IMR-90 (cell line): ENCODE results near the gene ZNF276. TPM values are rescaled to one million over a fixed set of nuclear protein-coding genes. Genes with fewer than 3 reads are reported as not detected.

Experiments
- ATAC-seq: fragments of 200-7000 bp; cut with Tn5 transposase; 2 replicates; pipeline ENCODE4 v1.9.1; 2020; ENCODE audit warnings: low read depth, mild to moderate bottlenecking, moderate library complexity
- BruUV-seq: library from RNA; stranded (reverse); fragments of 400-500 nt; replicated peaks from 2 replicates; lab custom pipeline; 2021; lab: Mats Ljungman, UMichigan
- CTCF ChIA-PET: fragments of 300-600 bp; formaldehyde crosslinking; extraction: SDS; loops from one replicate; lab custom pipeline; 2021; ENCODE audit warnings: antibody characterized with exemption; lab: Yijun Ruan, JAX
- POLR2A ChIA-PET: fragments of 300-600 bp; sonication (Branson Sonifier 250); formaldehyde crosslinking; loops from one replicate; lab custom pipeline; 2022; ENCODE audit warnings: antibody characterized with exemption; ENCODE audit not compliant: unreplicated experiment; lab: Charles Lee
- DNase-seq: peaks from one replicate; pipeline ENCODE4 v3.0.0; 2013
- H2AFZ ChIP-seq: replicated peaks from 2 replicates; pipeline ENCODE3; 2013; ENCODE audit warnings: low read length, mild to moderate bottlenecking; ENCODE audit not compliant: poor library complexity
- H2AK5ac ChIP-seq: 2 replicates; pipeline ENCODE4 v1.6.1; 2013; ENCODE audit warnings: low read depth, low read length, inconsistent platforms
- H2AK9ac ChIP-seq: replicated peaks from 2 replicates; pipeline ENCODE3; 2013; ENCODE audit warnings: mild to moderate bottlenecking, low read depth, low read length, moderate library complexity; ENCODE audit not compliant: poor library complexity
- H2BK120ac ChIP-seq: 2 replicates; pipeline ENCODE4 v1.6.1; 2013; ENCODE audit warnings: low read depth, low read length, inconsistent platforms
- H2BK15ac ChIP-seq: 3 replicates; pipeline ENCODE4 v1.6.1; 2013; ENCODE audit warnings: low read depth, low read length, inconsistent platforms
- H2BK20ac ChIP-seq: 2 replicates; pipeline ENCODE4 v1.6.1; 2013; ENCODE audit warnings: low read depth, mild to moderate bottlenecking, inconsistent platforms, low read length, moderate library complexity
- H2BK5ac ChIP-seq: 2 replicates; pipeline ENCODE4 v1.6.1; 2013; ENCODE audit warnings: mild to moderate bottlenecking, low read depth, low read length, inconsistent platforms; ENCODE audit not compliant: poor library complexity, severe bottlenecking
- H3K14ac ChIP-seq: replicated peaks from 2 replicates; pipeline ENCODE4 v1.6.1; 2013; ENCODE audit warnings: low read depth, low read length, inconsistent platforms
- H3K18ac ChIP-seq: 2 replicates; pipeline ENCODE4 v1.6.1; 2013; ENCODE audit warnings: low read depth, low read length, control low read depth
- H3K23ac ChIP-seq: 2 replicates; pipeline ENCODE4 v1.6.1; 2013; ENCODE audit warnings: low read depth, low read length, inconsistent platforms
- H3K27ac ChIP-seq: 2 replicates; pipeline ENCODE4 v1.5.1; 2013; ENCODE audit warnings: mild to moderate bottlenecking, control low read depth, low read length; ENCODE audit not compliant: insufficient read depth
- H3K27me3 ChIP-seq: 2 replicates; pipeline ENCODE4 v1.6.1; 2013; ENCODE audit warnings: low read length; ENCODE audit not compliant: control insufficient read depth, insufficient read depth
- H3K36me3 ChIP-seq: 2 replicates; pipeline ENCODE4 v1.6.1; 2013; ENCODE audit warnings: low read length, mixed read lengths; ENCODE audit not compliant: control insufficient read depth, insufficient read depth
- H3K4ac ChIP-seq: 2 replicates; pipeline ENCODE4 v1.6.1; 2013; ENCODE audit warnings: low read depth, low read length, inconsistent platforms
- H3K4me1 ChIP-seq: 2 replicates; pipeline ENCODE4 v1.6.1; 2013; ENCODE audit warnings: low read length, mixed read lengths; ENCODE audit not compliant: control insufficient read depth, insufficient read depth
- H3K4me2 ChIP-seq: 2 replicates; pipeline ENCODE4 v1.6.1; 2013; ENCODE audit warnings: low read depth, mild to moderate bottlenecking, control low read depth, low read length, moderate library complexity
- H3K4me3 ChIP-seq: 2 replicates; pipeline ENCODE4 v1.5.1; 2013; ENCODE audit warnings: low read depth, mild to moderate bottlenecking, control low read depth, low read length, moderate library complexity; ENCODE audit not compliant: insufficient read depth
- H3K56ac ChIP-seq: 2 replicates; pipeline ENCODE4 v1.6.1; 2013; ENCODE audit warnings: low read length, inconsistent platforms; ENCODE audit not compliant: insufficient read depth; ENCODE audit errors: extremely low read depth
- H3K79me1 ChIP-seq, 2 experiments: 2 replicates each; pipeline ENCODE4 v1.6.1; 2013; ENCODE audit warnings: low read length in 2 of 2, inconsistent platforms in 1 of 2, low read depth in 1 of 2
- H3K9ac ChIP-seq: 2 replicates; pipeline ENCODE4 v1.6.1; 2013; ENCODE audit warnings: low read depth, low read length, control low read depth
- H3K9me1 ChIP-seq: 2 replicates; pipeline ENCODE4 v1.6.1; 2013; ENCODE audit warnings: low read length, inconsistent platforms; ENCODE audit not compliant: insufficient read depth
- H3K9me3 ChIP-seq: 2 replicates; pipeline ENCODE4 v1.6.1; 2013; ENCODE audit warnings: low read length; ENCODE audit not compliant: control insufficient read depth, insufficient read depth
- H4K20me1 ChIP-seq: 2 replicates; pipeline ENCODE4 v1.6.1; 2013; ENCODE audit warnings: low read length, inconsistent platforms; ENCODE audit not compliant: insufficient read depth
- H4K5ac ChIP-seq: 2 replicates; pipeline ENCODE4 v1.6.1; 2013; ENCODE audit warnings: mild to moderate bottlenecking, low read depth, low read length, control low read depth
- H4K8ac ChIP-seq, 2 experiments: 2 replicates each; pipeline ENCODE4 v1.6.1; 2013; ENCODE audit warnings: low read depth in 2 of 2, low read length in 2 of 2, control low read depth in 1 of 2, inconsistent platforms in 1 of 2
- H4K91ac ChIP-seq: 2 replicates; pipeline ENCODE4 v1.6.1; 2013; ENCODE audit warnings: low read depth, low read length, inconsistent platforms; ENCODE audit not compliant: insufficient read depth
- BHLHE40 ChIP-seq: fragments of 150-350 bp; IDR thresholded peaks from 2 replicates; pipeline ENCODE4 v1.6.1; 2016; ENCODE audit warnings: mild to moderate bottlenecking, low read depth, low read length
- CEBPB ChIP-seq: IDR thresholded peaks from 2 replicates; pipeline ENCODE4 v1.6.1; 2012; ENCODE audit warnings: low read depth, low read length, improper control_type of control experiment
- CHD1 ChIP-seq: IDR thresholded peaks from 2 replicates; pipeline ENCODE4 v1.6.1; 2012; ENCODE audit warnings: low read depth, low read length, improper control_type of control experiment
- CTCF ChIP-seq: conservative IDR thresholded peaks from 2 replicates; pipeline ENCODE4 v1.5.1; 2012; ENCODE audit warnings: mild to moderate bottlenecking, low read depth, low read length, improper control_type of control experiment
- ELK1 ChIP-seq: fragments of 150-350 bp; IDR thresholded peaks from 2 replicates; pipeline ENCODE4 v1.6.1; 2016; ENCODE audit warnings: low read depth, mild to moderate bottlenecking, low read length, moderate library complexity, borderline replicate concordance
- FOS ChIP-seq: fragments of 150-350 bp; IDR thresholded peaks from 2 replicates; pipeline ENCODE4 v1.6.1; 2016; ENCODE audit warnings: low read depth, low read length
- MAFK ChIP-seq: IDR thresholded peaks from 2 replicates; pipeline ENCODE4 v1.6.1; 2012; ENCODE audit warnings: low read depth, low read length, improper control_type of control experiment
- MAZ ChIP-seq: IDR thresholded peaks from 2 replicates; pipeline ENCODE4 v1.6.1; 2012; ENCODE audit warnings: low read depth, mild to moderate bottlenecking, low read length, improper control_type of control experiment, moderate library complexity, borderline replicate concordance
- MXI1 ChIP-seq: IDR thresholded peaks from 2 replicates; pipeline ENCODE4 v1.6.1; 2012; ENCODE audit warnings: low read depth, mild to moderate bottlenecking, low read length, moderate library complexity, borderline replicate concordance
- NFE2L2 ChIP-seq: fragments of 150-350 bp; IDR thresholded peaks from 2 replicates; pipeline ENCODE4 v1.6.1; 2016; ENCODE audit warnings: low read depth, mild to moderate bottlenecking, low read length
- POLR2A ChIP-seq: IDR thresholded peaks from 2 replicates; pipeline ENCODE4 v1.6.1; 2012; ENCODE audit warnings: mild to moderate bottlenecking, low read depth, low read length
- RAD21 ChIP-seq: IDR thresholded peaks from 2 replicates; pipeline ENCODE4 v1.6.1; 2012; ENCODE audit warnings: low read length, improper control_type of control experiment
- RCOR1 ChIP-seq: IDR thresholded peaks from 2 replicates; pipeline ENCODE4 v1.6.1; 2012; ENCODE audit warnings: mild to moderate bottlenecking, low read length, improper control_type of control experiment; ENCODE audit not compliant: insufficient replicate concordance
- RFX5 ChIP-seq: IDR thresholded peaks from 2 replicates; pipeline ENCODE4 v1.8.0; 2012; ENCODE audit warnings: low read depth, mild to moderate bottlenecking, low read length, moderate library complexity
- SMC3 ChIP-seq: fragments of 150-350 bp; IDR thresholded peaks from 2 replicates; pipeline ENCODE4 v1.6.1; 2016; ENCODE audit warnings: low read depth, mild to moderate bottlenecking, antibody characterized with exemption, low read length, moderate library complexity
- USF2 ChIP-seq: fragments of 150-350 bp; IDR thresholded peaks from 2 replicates; pipeline ENCODE4 v1.6.1; 2017; ENCODE audit warnings: mild to moderate bottlenecking, antibody characterized with exemption, low read length, low read depth
- WGBS, 2 experiments: methylation state at CpG; one replicate each; pipeline versions ENCODE4 v1.1.5 to v1.1.7; 2013; ENCODE audit warnings: missing lambda C conversion rate in 2 of 2; ENCODE audit not compliant: insufficient read length in 1 of 2; ENCODE audit errors: extremely low coverage in 2 of 2; 5-methylcytosine and 5-hydroxymethylcytosine counted together
- dilution Hi-C: fragments of 300-500 bp; cut with HindIII; formaldehyde crosslinking; loops from one replicate; pipeline ENCODE4 v1.14.3; 2018; ENCODE audit warnings: low sequenced_read_pairs; ENCODE audit not compliant: unreplicated experiment
- in situ Hi-C: fragments of 300-500 bp; cut with MboI; formaldehyde crosslinking; loops from 3 replicates; pipeline ENCODE4 v1.14.3; 2019; ENCODE audit warnings: low sequenced_read_pairs, inconsistent platforms, mixed read lengths
- intact Hi-C: fragments of 100-400 bp; cut with micrococcal nuclease; formaldehyde crosslinking; loops from 2 replicates; pipeline ENCODE4 v1.10.0; 2022
- polyA plus RNA-seq, 3 experiments: library from polyadenylated mRNA; depleted of rRNA; stranded (reverse); fragments of >200 nt; gene quantifications; 2 replicates each; pipeline ENCODE4 v1.2.3, GENCODE V29; 2012; ENCODE audit warnings: low replicate concordance in 1 of 3
- total RNA-seq: library from RNA; depleted of rRNA; stranded (reverse); fragments of >200 nt; gene quantifications from 2 replicates; pipeline ENCODE4 v1.2.3, GENCODE V29; 2012

The ZNF276 gene
- total and polyA plus RNA-seq, 2 of the 4 experiments (the other 2 are of a cell fraction) = 4.1 to 18.6 TPM

- H2BK120ac ChIP-seq = no peak overlapping the region
- POLR2A ChIA-PET = no interaction called here
- no peak for TF ChIP-seq CEBPB
- no peak for TF ChIP-seq CTCF
- no peak for TF ChIP-seq RFX5
- TF ChIP-seq USF2 = no peak
- no peak for TF ChIP-seq NFE2L2
- no peak for TF ChIP-seq MXI1
- no peak for TF ChIP-seq BHLHE40
- TF ChIP-seq RAD21 = no peak
- no peak for TF ChIP-seq MAZ
- no peak for TF ChIP-seq FOS
- TF ChIP-seq MAFK = no peak
- no peak for TF ChIP-seq CHD1
- TF ChIP-seq POLR2A = no peak
- no peak for TF ChIP-seq ELK1
- no peak for TF ChIP-seq RCOR1
- TF ChIP-seq SMC3 = no peak
- no peak overlapping the region for H3K18ac ChIP-seq
- no peak overlapping the region for H4K5ac ChIP-seq
- no peak overlapping the region for H2AK9ac ChIP-seq
- no peak overlapping the region for H3K4me2 ChIP-seq
- H3K56ac ChIP-seq = no peak overlapping the region
- peaks cover 34% of the 10 kb centered on the region for H3K36me3 ChIP-seq
- no peak for ATAC-seq
- H4K8ac ChIP-seq = no peak overlapping the region
- no peaks in the 10 kb centered on the region for H3K9me1 ChIP-seq
- no peak overlapping the region for H2BK5ac ChIP-seq
- H2AK5ac ChIP-seq = no peak overlapping the region
- H3K23ac ChIP-seq = no peak overlapping the region
- intact Hi-C loops (no loop called here), in situ Hi-C loops (no loop called here), dilution Hi-C loops (no loop called here)
- WGBS, 2 experiments = 99% methylated on average over 7 of the region's 16 CpGs; no CpG with 5 or more reads in 1 of the 2 experiments
- DNase-seq = no peak
- H3K4me3 ChIP-seq = no peak overlapping the region
- CTCF ChIA-PET = no interaction called here
- H3K9ac ChIP-seq = no peak overlapping the region
- no peaks in the 10 kb centered on the region for H4K20me1 ChIP-seq
- no peak overlapping the region for H2BK20ac ChIP-seq
- H3K9me3 ChIP-seq = no peaks in the 10 kb centered on the region
- H3K27me3 ChIP-seq = no peaks in the 10 kb centered on the region
- no peaks in the 10 kb centered on the region for H3K4me1 ChIP-seq
- no peak overlapping the region for H2AFZ ChIP-seq
- H4K91ac ChIP-seq = no peak overlapping the region
- H2BK15ac ChIP-seq = no peak overlapping the region
- no peak overlapping the region for H3K27ac ChIP-seq
- H3K14ac ChIP-seq = no peak overlapping the region
- no TSS peak for BruUV-seq
- peaks cover 0 to 3% of the 10 kb centered on the region in 2 experiments; a peak in 1 of 4 replicates for H3K79me1 ChIP-seq
- no peak overlapping the region for H3K4ac ChIP-seq
Observed at GRCh38 chr16:89770367-89770766, 49.0 kb downstream of the ZNF276 start.
